Activated T-helper 1 cell treated with anti-CD3 and anti-CD28 coated beads, Interleukin-12 subunit alpha, Interleukin-12 subunit beta, Interleukin-2, Interleukin-4 antibody, amounts not matched to agents 30 ng/mL and 10 ng/mL and 1 ng/mL, durations not matched to agents 14 hours and 24 hours and 36 hours (primary cell): ENCODE results near the gene MSRB1. TPM values are rescaled to one million over a fixed set of nuclear protein-coding genes. Genes with fewer than 3 reads are reported as not detected.
A peak's percentile ranks its signal among the peaks of the same experiment; 100 is the strongest.
"Not testable (repeated sequence)": the region's sequence is repeated elsewhere in the genome, so short reads cannot be mapped to it uniquely, and the experiment has no call there.

Source experiments
- DNase-seq: peaks from one replicate; pipeline ENCODE4 v3.0.0; 2021; ENCODE audit warnings: low spot score
- H3K27ac Mint-ChIP-seq: one replicate; pipeline ENCODE4 v1.8.0; 2021; ENCODE audit warnings: mild to moderate bottlenecking, mixed read lengths
- H3K27me3 Mint-ChIP-seq: one replicate; pipeline ENCODE4 v1.8.0; 2022; ENCODE audit warnings: mild to moderate bottlenecking, moderate library complexity, mixed read lengths; ENCODE audit not compliant: insufficient read depth
- H3K36me3 Mint-ChIP-seq: one replicate; pipeline ENCODE4 v1.8.0; 2021; ENCODE audit warnings: low read depth, mixed read lengths
- H3K4me1 Mint-ChIP-seq: one replicate; pipeline ENCODE4 v1.8.0; 2021; ENCODE audit warnings: low read depth, mixed read lengths
- H3K4me3 Mint-ChIP-seq: one replicate; pipeline ENCODE4 v1.8.0; 2021; ENCODE audit warnings: mild to moderate bottlenecking, moderate library complexity, mixed read lengths
- H3K9me3 Mint-ChIP-seq: one replicate; pipeline ENCODE4 v1.8.0; 2021; ENCODE audit warnings: mixed read lengths
- intact Hi-C: fragments of 100-400 bp; cut with micrococcal nuclease; formaldehyde crosslinking; loops from one replicate; pipeline ENCODE4 v1.15.1; 2024
- total RNA-seq: library from RNA; stranded (reverse); gene quantifications from 2 replicates; pipeline ENCODE4 v1.2.3, GENCODE V29; 2022

Gene MSRB1
- total RNA-seq, 1 donor from 2014 or later, result 22.1 TPM

GRCh38 chr16:1936945-1937479, 6.0 kb downstream of the MSRB1 start:
- no peak for DNase-seq
- H3K9me3 Mint-ChIP-seq, result no peaks in the 10 kb centered on the region
- no peaks in the 10 kb centered on the region for H3K27me3 Mint-ChIP-seq
- intact Hi-C loops, result no loop called here
- H3K4me1 Mint-ChIP-seq, result peaks cover 8% of the 10 kb centered on the region
- H3K27ac Mint-ChIP-seq, result no peak overlapping the region
- peaks cover 15% of the 10 kb centered on the region for H3K36me3 Mint-ChIP-seq
- no peak overlapping the region for H3K4me3 Mint-ChIP-seq

- H3K27ac Mint-ChIP-seq, result no peak overlapping the region
- peaks cover 2% of the 10 kb centered on the region for H3K27me3 Mint-ChIP-seq
- H3K4me3 Mint-ChIP-seq, result no peak overlapping the region
- no peaks in the 10 kb centered on the region for H3K9me3 Mint-ChIP-seq
- H3K36me3 Mint-ChIP-seq, result peaks cover 8% of the 10 kb centered on the region
- H3K4me1 Mint-ChIP-seq, result no peaks in the 10 kb centered on the region
- intact Hi-C loops, result no loop called here
- no peak for DNase-seq
These were observed 9.8 kb downstream of the MSRB1 start for GRCh38 chr16:1933097-1933661.

GRCh38 chr16:1932050-1933028, 10.7 kb downstream of the MSRB1 start:
- intact Hi-C loops, result no loop called here
- H3K9me3 Mint-ChIP-seq, result no peaks in the 10 kb centered on the region
- no peak overlapping the region for H3K4me3 Mint-ChIP-seq

GRCh38 chr16:1930338-1930720, 12.7 kb downstream of the MSRB1 start:
- no peaks in the 10 kb centered on the region for H3K36me3 Mint-ChIP-seq
- intact Hi-C loops, result no loop called here

More at GRCh38 chr16:1932050-1933028, 10.7 kb downstream of the MSRB1 start:
- H3K27ac Mint-ChIP-seq, result no peak overlapping the region
- H3K4me1 Mint-ChIP-seq, result no peaks in the 10 kb centered on the region
- peaks cover 2% of the 10 kb centered on the region for H3K27me3 Mint-ChIP-seq
- no peak for DNase-seq
- peaks cover 4% of the 10 kb centered on the region for H3K36me3 Mint-ChIP-seq

GRCh38 chr16:1929578-1930337, 13.2 kb downstream of the MSRB1 start:
- Mint-ChIP-seq H3K4me1 (no peaks in the 10 kb centered on the region), H3K4me3 (no peak overlapping the region), H3K9me3 (no peaks in the 10 kb centered on the region), H3K36me3 (no peaks in the 10 kb centered on the region), H3K27me3 (peaks cover 2% of the 10 kb centered on the region), H3K27ac (no peak overlapping the region)
- DNase-seq, result peak; percentile 91
- intact Hi-C loops, result loop anchor here (1.0 to 5.0 kb wide), 8 partner anchors 14 to 147 kb away; partner anchors contain the start of genes FAHD1, MSRB1, NDUFB10 and NUBP2

More at GRCh38 chr16:1930338-1930720, 12.7 kb downstream of the MSRB1 start:
- DNase-seq, result no peak
- peaks cover 2% of the 10 kb centered on the region for H3K27me3 Mint-ChIP-seq
- no peaks in the 10 kb centered on the region for H3K9me3 Mint-ChIP-seq
- no peak overlapping the region for H3K27ac Mint-ChIP-seq
- no peaks in the 10 kb centered on the region for H3K4me1 Mint-ChIP-seq
- H3K4me3 Mint-ChIP-seq, result no peak overlapping the region

GRCh38 chr16:1929105-1929504, 13.9 kb downstream of the MSRB1 start:
- intact Hi-C loops, result loop anchor here (1.0 to 5.0 kb wide), 8 partner anchors 14 to 147 kb away; partner anchors contain the start of genes FAHD1, MSRB1, NDUFB10 and NUBP2
- Mint-ChIP-seq H3K27ac (no peak overlapping the region), H3K4me3 (peak overlapping the region; percentile 55), H3K27me3 (peaks cover 5% of the 10 kb centered on the region), H3K36me3 (no peaks in the 10 kb centered on the region), H3K9me3 (no peaks in the 10 kb centered on the region), H3K4me1 (no peaks in the 10 kb centered on the region)
- no peak for DNase-seq

GRCh38 chr16:1926271-1926670, 16.7 kb downstream of the MSRB1 start:
- Mint-ChIP-seq H3K4me1 (no peaks in the 10 kb centered on the region), H3K9me3 (no peaks in the 10 kb centered on the region), H3K27ac (no peak overlapping the region), H3K4me3 (no peak overlapping the region), H3K36me3 (no peaks in the 10 kb centered on the region), H3K27me3 (peaks cover 21% of the 10 kb centered on the region)
- no peak for DNase-seq
- intact Hi-C loops, result loop anchor here (5.0 kb wide), 2 partner anchors 114 to 144 kb away; partner anchors contain the start of genes NUBP2 and SPSB3

- Mint-ChIP-seq H3K9me3 (no peaks in the 10 kb centered on the region), H3K36me3 (no peaks in the 10 kb centered on the region), H3K27me3 (peaks cover 28% of the 10 kb centered on the region), H3K4me3 (no peak overlapping the region), H3K4me1 (no peaks in the 10 kb centered on the region), H3K27ac (no peak overlapping the region)
- DNase-seq, result no peak
- intact Hi-C loops, result no loop called here
These were observed 18.9 kb downstream of the MSRB1 start for GRCh38 chr16:1924095-1924494.

- intact Hi-C loops, result no loop called here
These were observed 19.5 kb downstream of the MSRB1 start for GRCh38 chr16:1923299-1924034.

GRCh38 chr16:1922357-1922756, 20.6 kb downstream of the MSRB1 start:
- Mint-ChIP-seq H3K36me3 (no peaks in the 10 kb centered on the region), H3K4me1 (no peaks in the 10 kb centered on the region), H3K4me3 (no peak overlapping the region), H3K27ac (no peak overlapping the region), H3K9me3 (no peaks in the 10 kb centered on the region), H3K27me3 (peaks cover 32% of the 10 kb centered on the region)
- DNase-seq, result no peak
- intact Hi-C loops, result no loop called here

More at GRCh38 chr16:1923299-1924034, 19.5 kb downstream of the MSRB1 start:
- Mint-ChIP-seq H3K36me3 (no peaks in the 10 kb centered on the region), H3K4me3 (no peak overlapping the region), H3K4me1 (no peaks in the 10 kb centered on the region), H3K27ac (no peak overlapping the region), H3K9me3 (no peaks in the 10 kb centered on the region), H3K27me3 (peaks cover 32% of the 10 kb centered on the region)
- no peak for DNase-seq

- H3K27me3 Mint-ChIP-seq, result peaks cover 46% of the 10 kb centered on the region
- no peaks in the 10 kb centered on the region for H3K36me3 Mint-ChIP-seq
- H3K27ac Mint-ChIP-seq, result no peak overlapping the region
- H3K9me3 Mint-ChIP-seq, result no peaks in the 10 kb centered on the region
- H3K4me1 Mint-ChIP-seq, result no peaks in the 10 kb centered on the region
- intact Hi-C loops, result no loop called here
- no peak for DNase-seq
- H3K4me3 Mint-ChIP-seq, result no peak overlapping the region
These were observed 22.2 kb downstream of the MSRB1 start for GRCh38 chr16:1920727-1921171.

GRCh38 chr16:1920122-1920521, 22.9 kb downstream of the MSRB1 start:
- H3K4me1 Mint-ChIP-seq, intact Hi-C loops, H3K9me3 Mint-ChIP-seq, DNase-seq, H3K4me3 Mint-ChIP-seq, H3K36me3 Mint-ChIP-seq, H3K27ac Mint-ChIP-seq: not testable (repeated sequence)
- peaks cover 48% of the 10 kb centered on the region for H3K27me3 Mint-ChIP-seq
